IPS DF 19.7 (cell line): ENCODE data around the gene XKR7.
"Not testable (repeated sequence)": the region's sequence is repeated elsewhere in the genome, so short reads cannot be mapped to it uniquely, and the experiment has no call there.

Source experiments
- DNase-seq: peaks from one replicate; pipeline ENCODE4 v3.0.0-alpha.2; 2013; ENCODE audit warnings: low read depth, low spot score

Gene XKR7

GRCh38 chr20:31967830-31968249, at the start of gene XKR7:
Gene XKR7 (plus strand): TSS chr20:31968151. CDS start chr20:31968176, 25 bp downstream.
- no peak for DNase-seq

GRCh38 chr20:31918466-31919105, 49.4 kb upstream of the XKR7 start:
- DNase-seq: no peak

- no peak for DNase-seq
Measured at GRCh38 chr20:31919410-31920155, 48.4 kb upstream of the XKR7 start.

GRCh38 chr20:31920275-31920855, 47.6 kb upstream of the XKR7 start:
- no peak for DNase-seq

- DNase-seq: not testable (repeated sequence)
Measured at GRCh38 chr20:31921480-31921879, 46.5 kb upstream of the XKR7 start.

- DNase-seq: no peak
Measured at GRCh38 chr20:31922181-31922580, 45.8 kb upstream of the XKR7 start.

GRCh38 chr20:31922588-31922987, 45.4 kb upstream of the XKR7 start:
- no peak for DNase-seq

GRCh38 chr20:31923388-31924331, 44.3 kb upstream of the XKR7 start:
- DNase-seq: no peak

- DNase-seq: no peak
Measured at GRCh38 chr20:31924561-31924960, 43.4 kb upstream of the XKR7 start.

GRCh38 chr20:31925631-31926030, 42.3 kb upstream of the XKR7 start:
- DNase-seq: no peak

GRCh38 chr20:31926493-31926892, 41.5 kb upstream of the XKR7 start:
- no peak for DNase-seq

GRCh38 chr20:31927627-31928159, 40.3 kb upstream of the XKR7 start:
- no peak for DNase-seq

- not testable (repeated sequence) for DNase-seq
Measured at GRCh38 chr20:31929631-31930030, 38.3 kb upstream of the XKR7 start.

- no peak for DNase-seq
Measured at GRCh38 chr20:31930779-31931178, 37.2 kb upstream of the XKR7 start.

- DNase-seq: no peak
Measured at GRCh38 chr20:31933698-31934097, 34.3 kb upstream of the XKR7 start.

- DNase-seq: no peak
Measured at GRCh38 chr20:31934491-31934890, 33.5 kb upstream of the XKR7 start.

- DNase-seq: no peak
Measured at GRCh38 chr20:31934968-31935764, 32.8 kb upstream of the XKR7 start.

- DNase-seq: no peak
Measured at GRCh38 chr20:31936420-31936819, 31.5 kb upstream of the XKR7 start.

- no peak for DNase-seq
Measured at GRCh38 chr20:31937820-31938219, 30.1 kb upstream of the XKR7 start.

GRCh38 chr20:31939661-31940060, 28.3 kb upstream of the XKR7 start:
- DNase-seq: no peak

GRCh38 chr20:31943052-31943471, 24.9 kb upstream of the XKR7 start:
- no peak for DNase-seq
